H9 (cell line): ENCODE results near the gene CYFIP1. TPM values are rescaled to one million over a fixed set of nuclear protein-coding genes. Genes with fewer than 3 reads are reported as not detected.

Experiments used
- DNase-seq: peaks from one replicate; pipeline ENCODE4 v3.0.0-alpha.2; 2017
- H2AFZ ChIP-seq: one replicate; pipeline ENCODE4 v1.6.1; 2013; ENCODE audit warnings: mild to moderate bottlenecking, low read length, control low read depth, moderate library complexity
- H2AK5ac ChIP-seq: 2 replicates; pipeline ENCODE4 v1.6.1; 2013; ENCODE audit warnings: low read length, control low read depth, mixed read lengths; ENCODE audit not compliant: insufficient read length
- H2BK120ac ChIP-seq: one replicate; pipeline ENCODE4 v1.6.1; 2013; ENCODE audit warnings: low read depth, mild to moderate bottlenecking, low read length, control low read depth, inconsistent platforms; ENCODE audit not compliant: poor library complexity, severe bottlenecking
- H2BK12ac ChIP-seq: 2 replicates; pipeline ENCODE4 v1.6.1; 2013; ENCODE audit warnings: low read length, control low read depth, mixed read lengths, low read depth; ENCODE audit not compliant: insufficient read length
- H2BK15ac ChIP-seq: 2 replicates; pipeline ENCODE4 v1.6.1; 2013; ENCODE audit warnings: low read depth, low read length, control low read depth
- H2BK20ac ChIP-seq: one replicate; pipeline ENCODE4 v1.6.1; 2013; ENCODE audit warnings: low read depth, mild to moderate bottlenecking, low read length, control low read depth, inconsistent platforms; ENCODE audit not compliant: poor library complexity, severe bottlenecking
- H2BK5ac ChIP-seq: 2 replicates; pipeline ENCODE4 v1.6.1; 2013; ENCODE audit warnings: low read length, control low read depth, mixed read lengths; ENCODE audit not compliant: insufficient read length
- H3K14ac ChIP-seq: 2 replicates; pipeline ENCODE4 v1.6.1; 2013; ENCODE audit warnings: low read length, control low read depth; ENCODE audit not compliant: insufficient read depth
- H3K18ac ChIP-seq: 2 replicates; pipeline ENCODE4 v1.6.1; 2013; ENCODE audit warnings: low read depth, mild to moderate bottlenecking, mixed read lengths, low read length, control low read depth; ENCODE audit not compliant: insufficient read length
- H3K23ac ChIP-seq: 2 replicates; pipeline ENCODE4 v1.6.1; 2013; ENCODE audit warnings: low read length, control low read depth, mixed read lengths, low read depth; ENCODE audit not compliant: insufficient read length
- H3K23me2 ChIP-seq: 2 replicates; pipeline ENCODE4 v1.6.1; 2013; ENCODE audit warnings: low read depth, mild to moderate bottlenecking, mixed read lengths, low read length, control low read depth; ENCODE audit not compliant: insufficient read length, poor library complexity, severe bottlenecking
- H3K27ac ChIP-seq: 2 replicates; pipeline ENCODE4 v1.5.1; 2013; ENCODE audit warnings: low read length, control low read depth, mixed read lengths, low read depth; ENCODE audit not compliant: insufficient read length
- H3K27me3 ChIP-seq: 2 replicates; pipeline ENCODE4 v1.6.1; 2013; ENCODE audit warnings: low read length, control low read depth, inconsistent platforms; ENCODE audit not compliant: insufficient read depth
- H3K4ac ChIP-seq: 2 replicates; pipeline ENCODE4 v1.6.1; 2013; ENCODE audit warnings: low read depth, mild to moderate bottlenecking, control low read depth, inconsistent platforms, low read length, moderate library complexity
- H3K4me1 ChIP-seq: 2 replicates; pipeline ENCODE4 v1.6.1; 2013; ENCODE audit warnings: low read length, control low read depth, inconsistent platforms; ENCODE audit not compliant: insufficient read depth
- H3K4me2 ChIP-seq: 2 replicates; pipeline ENCODE4 v1.6.1; 2013; ENCODE audit warnings: low read length, control low read depth, mixed read lengths; ENCODE audit not compliant: insufficient read length, insufficient read depth
- H3K56ac ChIP-seq: 2 replicates; pipeline ENCODE4 v1.6.1; 2013; ENCODE audit warnings: low read depth, mild to moderate bottlenecking, mixed read lengths, low read length, control low read depth; ENCODE audit not compliant: insufficient read length
- H3K79me1 ChIP-seq: 2 replicates; pipeline ENCODE4 v1.6.1; 2013; ENCODE audit warnings: low read depth, mild to moderate bottlenecking, moderate library complexity, low read length, control low read depth, inconsistent platforms; ENCODE audit not compliant: insufficient read depth, poor library complexity, severe bottlenecking
- H3K79me2 ChIP-seq: 2 replicates; pipeline ENCODE4 v1.6.1; 2013; ENCODE audit warnings: low read length, control low read depth, inconsistent platforms; ENCODE audit not compliant: insufficient read depth
- H3K9ac ChIP-seq: 2 replicates; pipeline ENCODE4 v1.6.1; 2013; ENCODE audit warnings: low read length, control low read depth, mixed read lengths; ENCODE audit not compliant: insufficient read length; ENCODE audit errors: extremely low read depth
- H3K9me3 ChIP-seq: one replicate; pipeline ENCODE4 v1.6.1; 2013; ENCODE audit warnings: low read depth, low read length, inconsistent platforms; ENCODE audit not compliant: control insufficient read depth
- H3T11ph ChIP-seq: one replicate; pipeline ENCODE4 v1.6.1; 2013; ENCODE audit warnings: mild to moderate bottlenecking, low read length, control low read depth, inconsistent platforms
- H4K20me1 ChIP-seq: one replicate; pipeline ENCODE4 v1.6.1; 2013; ENCODE audit not compliant: control insufficient read depth, insufficient read length, insufficient read depth
- H4K5ac ChIP-seq: 2 replicates; pipeline ENCODE4 v1.6.1; 2013; ENCODE audit warnings: low read depth, mild to moderate bottlenecking, mixed read lengths, low read length, control low read depth; ENCODE audit not compliant: insufficient read length
- H4K8ac ChIP-seq: replicated peaks from 2 replicates; pipeline ENCODE4 v1.6.1; 2013; ENCODE audit warnings: low read length, control low read depth, mixed read lengths, low read depth; ENCODE audit not compliant: insufficient read length
- H4K91ac ChIP-seq: 2 replicates; pipeline ENCODE4 v1.6.1; 2013; ENCODE audit warnings: low read depth, mild to moderate bottlenecking, moderate library complexity, mixed read lengths, low read length, control low read depth; ENCODE audit not compliant: insufficient read length
- H3K27ac Mint-ChIP-seq, 3 experiments: 2 replicates in 2 of 3; 3 replicates in 1 of 3; pipeline ENCODE4 v1.8.0; 2020 to 2021; ENCODE audit warnings: mixed read lengths in 3 of 3, mild to moderate bottlenecking in 1 of 3, moderate library complexity in 1 of 3
- H3K27me3 Mint-ChIP-seq: 2 replicates; pipeline ENCODE4 v1.8.0; 2021; ENCODE audit warnings: low read depth, mild to moderate bottlenecking, moderate library complexity, mixed read lengths
- H3K36me3 Mint-ChIP-seq, 3 experiments: 2 replicates in 2 of 3; 3 replicates in 1 of 3; pipeline ENCODE4 v1.8.0; 2020 to 2021; ENCODE audit warnings: low read depth in 3 of 3, mixed read lengths in 3 of 3; ENCODE audit not compliant: insufficient read depth in 1 of 3
- H3K4me1 Mint-ChIP-seq, 2 experiments: 2 replicates each; pipeline ENCODE4 v1.8.0; 2020; ENCODE audit warnings: mixed read lengths in 2 of 2
- H3K4me3 Mint-ChIP-seq, 2 experiments: 2 replicates in 1 of 2; 3 replicates in 1 of 2; pipeline ENCODE4 v1.8.0; 2020 to 2021; ENCODE audit warnings: mild to moderate bottlenecking in 2 of 2, mixed read lengths in 2 of 2, moderate library complexity in 1 of 2
- H3K9me3 Mint-ChIP-seq, 2 experiments: 2 replicates in 1 of 2; 3 replicates in 1 of 2; pipeline ENCODE4 v1.8.0; 2020; ENCODE audit warnings: mild to moderate bottlenecking in 2 of 2, mixed read lengths in 2 of 2, moderate library complexity in 1 of 2
- WGBS: extraction: QIAGEN DNeasy Blood & Tissue Kit; methylation state at CpG from one replicate; pipeline ENCODE4 v1.1.7; 2013; ENCODE audit warnings: missing lambda C conversion rate, low lambda C conversion rate, mixed read lengths; ENCODE audit not compliant: insufficient read length; ENCODE audit errors: extremely low coverage; 5-methylcytosine and 5-hydroxymethylcytosine counted together
- total RNA-seq: library from RNA; stranded (reverse); gene quantifications from 2 replicates; pipeline ENCODE4 v1.2.1, GENCODE V29; 2021
- TF ChIP-seq, protein P1 (sequence below): fragments of 200-600 bp; sonication (generic); conservative IDR thresholded peaks from 3 replicates; pipeline ENCODE4 v1.8.0; 2021; ENCODE audit warnings: antibody characterized with exemption, mild to moderate bottlenecking

Gene CYFIP1
- total RNA-seq, 1 experiment from 2014 or later: 71.2 TPM

DNA sequence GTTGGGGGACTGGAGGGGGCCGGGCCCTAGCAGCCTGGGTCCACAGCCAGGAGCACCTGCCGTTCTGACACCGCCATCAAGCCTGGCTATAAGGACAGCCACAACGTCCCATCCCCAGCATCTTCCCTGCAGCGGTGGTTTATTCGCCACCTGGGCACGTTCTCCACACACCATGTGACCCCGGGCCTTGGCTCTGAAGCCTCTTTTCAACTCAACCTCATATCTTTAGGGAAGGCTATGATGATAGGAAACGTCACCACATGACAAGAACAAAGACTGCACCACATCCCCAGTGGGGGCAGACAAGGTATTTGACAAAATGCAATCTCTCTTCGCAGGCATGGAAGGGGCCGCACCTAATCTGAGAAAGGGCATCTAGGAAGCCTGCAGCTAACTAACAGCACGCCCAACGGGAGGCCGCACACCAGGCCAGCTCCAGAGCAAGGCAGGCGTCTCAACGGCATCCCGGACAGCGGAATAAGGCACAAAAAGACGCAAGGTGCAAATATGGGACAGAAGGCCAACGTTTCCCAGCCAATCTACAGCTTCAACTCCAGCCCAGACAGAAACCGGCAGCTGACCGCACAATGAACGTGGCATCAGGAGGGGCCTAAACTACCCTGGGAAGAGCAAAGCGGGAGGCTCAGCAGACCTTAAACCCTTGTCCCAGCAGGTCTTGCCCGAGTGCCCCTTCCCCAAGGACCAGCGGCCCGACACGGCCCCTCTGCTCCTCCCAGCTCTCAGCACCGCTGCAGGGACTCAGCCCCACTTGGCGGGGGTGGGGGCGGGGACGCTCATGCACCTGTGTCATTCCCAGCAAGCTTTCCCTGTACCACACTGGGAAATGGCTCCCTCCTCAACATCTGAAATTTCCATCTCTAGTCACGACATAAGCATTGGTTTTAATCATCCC lies 99.8 kb downstream of the CYFIP1 start:
- no peak overlapping the region for H3T11ph ChIP-seq
- no peak overlapping the region for H4K5ac ChIP-seq
- no peaks in the 10 kb centered on the region for H3K79me1 ChIP-seq
- Mint-ChIP-seq H3K27ac (peak overlapping the region in 2 of 3 experiments; percentile 19 to 63; a peak in 2 of 7 replicates), H3K9me3 (peaks cover 0 to 6% of the 10 kb centered on the region in 2 experiments; a peak in 4 of 5 replicates), H3K27me3 (no peaks in the 10 kb centered on the region), H3K4me1 (peaks cover 4% of the 10 kb centered on the region in 2 experiments), H3K4me3 (no peak overlapping the region), H3K36me3 (peaks cover 34 to 46% (median 41%) of the 10 kb centered on the region in 3 experiments)
- no peak overlapping the region for H4K91ac ChIP-seq
- no peaks in the 10 kb centered on the region; the same call in 1 of the 2 replicates for H3K4me1 ChIP-seq
- no peak overlapping the region for H2BK120ac ChIP-seq
- H3K4me2 ChIP-seq: no peak overlapping the region
- no peak overlapping the region for H2BK20ac ChIP-seq
- no peaks in the 10 kb centered on the region for H3K27me3 ChIP-seq
- no peaks in the 10 kb centered on the region for H3K79me2 ChIP-seq
- H3K56ac ChIP-seq: no peak overlapping the region
- TF ChIP-seq, protein P1, sequence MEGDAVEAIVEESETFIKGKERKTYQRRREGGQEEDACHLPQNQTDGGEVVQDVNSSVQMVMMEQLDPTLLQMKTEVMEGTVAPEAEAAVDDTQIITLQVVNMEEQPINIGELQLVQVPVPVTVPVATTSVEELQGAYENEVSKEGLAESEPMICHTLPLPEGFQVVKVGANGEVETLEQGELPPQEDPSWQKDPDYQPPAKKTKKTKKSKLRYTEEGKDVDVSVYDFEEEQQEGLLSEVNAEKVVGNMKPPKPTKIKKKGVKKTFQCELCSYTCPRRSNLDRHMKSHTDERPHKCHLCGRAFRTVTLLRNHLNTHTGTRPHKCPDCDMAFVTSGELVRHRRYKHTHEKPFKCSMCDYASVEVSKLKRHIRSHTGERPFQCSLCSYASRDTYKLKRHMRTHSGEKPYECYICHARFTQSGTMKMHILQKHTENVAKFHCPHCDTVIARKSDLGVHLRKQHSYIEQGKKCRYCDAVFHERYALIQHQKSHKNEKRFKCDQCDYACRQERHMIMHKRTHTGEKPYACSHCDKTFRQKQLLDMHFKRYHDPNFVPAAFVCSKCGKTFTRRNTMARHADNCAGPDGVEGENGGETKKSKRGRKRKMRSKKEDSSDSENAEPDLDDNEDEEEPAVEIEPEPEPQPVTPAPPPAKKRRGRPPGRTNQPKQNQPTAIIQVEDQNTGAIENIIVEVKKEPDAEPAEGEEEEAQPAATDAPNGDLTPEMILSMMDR: no peak
- no peak overlapping the region for H2BK15ac ChIP-seq
- H3K9me3 ChIP-seq: no peaks in the 10 kb centered on the region
- no peak overlapping the region for H2AFZ ChIP-seq
- no peaks in the 10 kb centered on the region for H3K23me2 ChIP-seq
- DNase-seq: no peak
- no peak overlapping the region for H3K18ac ChIP-seq
- no peak overlapping the region for H2AK5ac ChIP-seq
- H4K8ac ChIP-seq: no peak overlapping the region
- H3K14ac ChIP-seq: no peak overlapping the region; the same call in 1 of the 2 replicates
- H2BK12ac ChIP-seq: no peak overlapping the region
- no peak overlapping the region for H3K4ac ChIP-seq
- H3K27ac ChIP-seq: no peak overlapping the region
- no peaks in the 10 kb centered on the region for H4K20me1 ChIP-seq
- no peak overlapping the region for H3K9ac ChIP-seq
- H3K23ac ChIP-seq: no peak overlapping the region
- WGBS: no CpG with 5 or more reads among the region's 33 CpGs
- H2BK5ac ChIP-seq: no peak overlapping the region
